ENCODE data around the gene VEGFA. TPM values are rescaled to one million over a fixed set of nuclear protein-coding genes. Genes with fewer than 3 reads are reported as not detected.

The VEGFA gene
- total and polyA plus RNA-seq, 2 of the 8 experiments (the other 6 are each of a cell fraction or from before 2014, with no cell fraction given): 42.2 to 58.5 TPM

- Histone ChIP-seq H3K18ac (ENCODE audit: extremely low read depth, low read length) (no peak overlapping the region), H2BK15ac (ENCODE audit: low read length) (no peak overlapping the region), H2AFZ (ENCODE audit: low read length) (no peak overlapping the region), H3K27ac (ENCODE audit: low read depth, low read length) (no peak overlapping the region), H3K4ac (replicated peaks; ENCODE audit: insufficient read length, low read depth, low read length) (no peak overlapping the region), H3K23ac (ENCODE audit: insufficient read length) (no peak overlapping the region), H3K23me2 (ENCODE audit: low read depth, low read length) (no peaks in the 10 kb centered on the region; the same call in 1 of the 2 replicates), H2BK20ac (ENCODE audit: low read length) (no peak overlapping the region), H2BK120ac (replicated peaks; ENCODE audit: low read depth, low read length) (no peak overlapping the region), H4K8ac (ENCODE audit: extremely low read depth, insufficient read depth, low read length) (0 out of 2 replicates have a peak overlapping the region, but pooled peaks have one; percentile 28), H3K4me2 (ENCODE audit: insufficient read depth in 1 of 2, low read depth in 2 of 2, low read length in 2 of 2) (no peak overlapping the region), H3K9ac (replicated peaks in 1 of 4; ENCODE audit: extremely low read depth in 1 of 4, low read depth in 3 of 4, low read length in 3 of 4) (no peak overlapping the region), H3K4me1 (replicated peaks in 1 of 4; ENCODE audit: control insufficient read depth in 3 of 4, insufficient read depth in 4 of 4, low read length in 3 of 4) (peaks cover 0 to 18% (median 9%) of the 10 kb centered on the region in 4 experiments; a peak in 6 of 7 replicates), H3K27me3 (replicated peaks in 1 of 4; ENCODE audit: control insufficient read depth in 3 of 4, extremely low read depth in 1 of 4, insufficient read depth in 3 of 4, low read length in 3 of 4) (peaks cover 0 to 7% (median 0%) of the 10 kb centered on the region in 4 experiments; a peak in 1 of 7 replicates), H4K91ac (replicated peaks; ENCODE audit: insufficient read length, low read length) (no peak overlapping the region), H3K36me3 (ENCODE audit: control insufficient read depth in 2 of 4, insufficient read depth in 4 of 4, low read length in 3 of 4) (no peaks in the 10 kb centered on the region), H2AK5ac (ENCODE audit: low read depth, low read length) (no peak overlapping the region), H2BK12ac (ENCODE audit: low read depth, low read length) (no peak overlapping the region), H3K14ac (ENCODE audit: insufficient read length) (no peak overlapping the region), H4K5ac (ENCODE audit: insufficient read length, low read depth, low read length) (no peak overlapping the region), H3K4me3 (ENCODE audit: extremely low read depth in 1 of 4, insufficient read depth in 2 of 4, low read depth in 3 of 4, low read length in 4 of 4) (no peak overlapping the region), H3K9me3 (ENCODE audit: insufficient read depth in 2 of 2, low read depth in 1 of 2, low read length in 1 of 2) (no peaks in the 10 kb centered on the region), H2BK5ac (ENCODE audit: low read depth, low read length) (no peak overlapping the region), H3K79me2 (ENCODE audit: control insufficient read depth in 1 of 2, insufficient read depth in 2 of 2, low read length in 2 of 2) (no peaks in the 10 kb centered on the region), H4K20me1 (replicated peaks in 1 of 2; ENCODE audit: control insufficient read depth in 1 of 2, insufficient read depth in 2 of 2, low read length in 2 of 2) (no peaks in the 10 kb centered on the region), H3K56ac (replicated peaks; ENCODE audit: insufficient read length, low read depth, low read length) (no peak overlapping the region), H3K79me1 (ENCODE audit: low read depth, low read length) (no peaks in the 10 kb centered on the region)
- 77% methylated on average over 5 of the region's 5 CpGs; no CpG with 5 or more reads in 1 of the 2 experiments for WGBS, 2 experiments (ENCODE audit: extremely low coverage in 1 of 2, insufficient coverage in 1 of 2, insufficient read length in 1 of 2, insufficient replicate concordance in 2 of 2, low coverage in 1 of 2, low lambda C conversion rate in 2 of 2, missing lambda C conversion rate in 1 of 2)
- FAIRE-seq (no peak), DNase-seq (ENCODE audit: low read depth in 1 of 2, low spot score in 2 of 2) (no peak)
- ChIA-PET POLR2A (ENCODE audit: partially characterized antibody) (interaction anchor here (0.8 to 1.2 kb wide), 3 partner anchors 12 to 162 kb away, joined by 3 to 4 read pairs (median 3); no protein-coding TSS in a partner anchor), CTCF (ENCODE audit: partially characterized antibody) (interaction anchor here (0.5 to 13.3 kb wide), 13 partner anchors 9 to 314 kb away, joined by 3 to 146 read pairs (median 7); no protein-coding TSS in a partner anchor)
- TF ChIP-seq JUND (IDR thresholded peaks at IDR 0.05; ENCODE audit: low read length): no peak
- no peak for TF ChIP-seq TCF12 (IDR thresholded peaks at IDR 0.05; ENCODE audit: low read depth, low read length)
- TF ChIP-seq HDAC2 (IDR thresholded peaks at IDR 0.05; ENCODE audit: borderline replicate concordance in 1 of 2, low read depth in 2 of 2, low read length in 2 of 2): no peak
- no peak for TF ChIP-seq ZNF274 (IDR thresholded peaks at IDR 0.05; ENCODE audit: borderline replicate concordance, extremely low read depth, low read length)
- TF ChIP-seq BRCA1 (IDR thresholded peaks at IDR 0.05; ENCODE audit: low read depth, low read length): no peak
- TF ChIP-seq E2F6 (IDR thresholded peaks at IDR 0.05): no peak
- no peak for TF ChIP-seq CHD1 (IDR thresholded peaks at IDR 0.05; ENCODE audit: low read depth, low read length)
- no peak for TF ChIP-seq FOSL1 (IDR thresholded peaks at IDR 0.05; ENCODE audit: insufficient read depth, low read depth, low read length)
- no peak for TF ChIP-seq TAF1 (IDR thresholded peaks at IDR 0.05; ENCODE audit: low read depth, low read length)
- TF ChIP-seq EP300 (IDR thresholded peaks at IDR 0.05; ENCODE audit: borderline replicate concordance in 1 of 2, low read depth in 2 of 2, low read length in 2 of 2): no peak
- no peak for TF ChIP-seq GTF2F1 (IDR thresholded peaks at IDR 0.05; ENCODE audit: borderline replicate concordance, low read depth, low read length)
- TF ChIP-seq ATF3 (IDR thresholded peaks at IDR 0.05; ENCODE audit: insufficient read depth, low read depth, low read length): no peak
- TF ChIP-seq SP4 (IDR thresholded peaks at IDR 0.05; ENCODE audit: low read length): no peak
Measured at GRCh38 chr6:43764772-43765171, 5.2 kb upstream of the VEGFA start.
